ENCODE data around the gene ANKRD40. TPM values are rescaled to one million over a fixed set of nuclear protein-coding genes. Genes with fewer than 3 reads are reported as not detected.

The ANKRD40 gene
- total and polyA plus RNA-seq, 3 donors from 2014 or later, result 24.3 to 31.7 (median 24.7) TPM

DNA sequence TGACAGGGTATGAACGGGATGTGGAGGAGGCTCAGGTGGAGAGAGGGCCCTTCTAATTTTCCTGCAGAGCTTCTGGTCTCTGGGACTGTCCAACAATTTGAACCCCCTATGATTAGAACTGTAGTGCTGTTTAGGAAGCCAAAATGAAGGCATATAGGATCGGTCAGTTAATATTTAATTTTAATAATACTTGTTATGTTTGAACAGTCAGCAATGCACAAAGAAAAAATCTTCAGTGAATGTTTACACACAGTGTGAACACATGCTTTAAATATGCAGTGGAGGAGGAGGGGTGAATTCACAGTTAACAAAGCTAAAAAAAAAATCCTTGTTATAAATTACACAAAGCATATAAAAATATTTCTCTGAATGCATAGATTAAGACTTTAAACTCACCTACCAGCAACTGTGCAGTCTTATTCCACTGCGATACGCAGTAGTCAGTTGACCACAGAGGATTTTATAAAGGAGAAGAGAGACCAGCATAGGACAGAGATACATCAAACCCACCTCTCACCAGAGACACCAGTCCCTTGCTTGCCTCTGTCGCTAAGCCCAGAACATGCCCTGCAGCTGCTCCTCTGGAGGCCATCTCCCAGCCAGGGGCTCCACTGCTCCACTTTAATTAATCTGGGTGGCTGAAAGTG is 14.6 kb downstream of the ANKRD40 start:
- Histone ChIP-seq H3K9me3 (no peaks in the 10 kb centered on the region), H3K36me3 (ENCODE audit: low read depth, missing control alignments) (no peaks in the 10 kb centered on the region), H3K27ac (no peak overlapping the region), H3K4me1 (peaks cover 16% of the 10 kb centered on the region), H3K27me3 (no peaks in the 10 kb centered on the region), H3K4me3 (no peak overlapping the region)
- intact Hi-C loops (cut with DNase I; ENCODE audit: low total_unique reads), result no loop called here
- TF ChIP-seq, protein P1, sequence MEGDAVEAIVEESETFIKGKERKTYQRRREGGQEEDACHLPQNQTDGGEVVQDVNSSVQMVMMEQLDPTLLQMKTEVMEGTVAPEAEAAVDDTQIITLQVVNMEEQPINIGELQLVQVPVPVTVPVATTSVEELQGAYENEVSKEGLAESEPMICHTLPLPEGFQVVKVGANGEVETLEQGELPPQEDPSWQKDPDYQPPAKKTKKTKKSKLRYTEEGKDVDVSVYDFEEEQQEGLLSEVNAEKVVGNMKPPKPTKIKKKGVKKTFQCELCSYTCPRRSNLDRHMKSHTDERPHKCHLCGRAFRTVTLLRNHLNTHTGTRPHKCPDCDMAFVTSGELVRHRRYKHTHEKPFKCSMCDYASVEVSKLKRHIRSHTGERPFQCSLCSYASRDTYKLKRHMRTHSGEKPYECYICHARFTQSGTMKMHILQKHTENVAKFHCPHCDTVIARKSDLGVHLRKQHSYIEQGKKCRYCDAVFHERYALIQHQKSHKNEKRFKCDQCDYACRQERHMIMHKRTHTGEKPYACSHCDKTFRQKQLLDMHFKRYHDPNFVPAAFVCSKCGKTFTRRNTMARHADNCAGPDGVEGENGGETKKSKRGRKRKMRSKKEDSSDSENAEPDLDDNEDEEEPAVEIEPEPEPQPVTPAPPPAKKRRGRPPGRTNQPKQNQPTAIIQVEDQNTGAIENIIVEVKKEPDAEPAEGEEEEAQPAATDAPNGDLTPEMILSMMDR (IDR thresholded peaks at IDR 0.05), result no peak
- TF ChIP-seq POLR2A (IDR thresholded peaks at IDR 0.05), result no peak
- WGBS, 2 donors, result 93 to 94% methylated on average over 5 of the region's 5 CpGs
- no peak for DNase-seq

DNA sequence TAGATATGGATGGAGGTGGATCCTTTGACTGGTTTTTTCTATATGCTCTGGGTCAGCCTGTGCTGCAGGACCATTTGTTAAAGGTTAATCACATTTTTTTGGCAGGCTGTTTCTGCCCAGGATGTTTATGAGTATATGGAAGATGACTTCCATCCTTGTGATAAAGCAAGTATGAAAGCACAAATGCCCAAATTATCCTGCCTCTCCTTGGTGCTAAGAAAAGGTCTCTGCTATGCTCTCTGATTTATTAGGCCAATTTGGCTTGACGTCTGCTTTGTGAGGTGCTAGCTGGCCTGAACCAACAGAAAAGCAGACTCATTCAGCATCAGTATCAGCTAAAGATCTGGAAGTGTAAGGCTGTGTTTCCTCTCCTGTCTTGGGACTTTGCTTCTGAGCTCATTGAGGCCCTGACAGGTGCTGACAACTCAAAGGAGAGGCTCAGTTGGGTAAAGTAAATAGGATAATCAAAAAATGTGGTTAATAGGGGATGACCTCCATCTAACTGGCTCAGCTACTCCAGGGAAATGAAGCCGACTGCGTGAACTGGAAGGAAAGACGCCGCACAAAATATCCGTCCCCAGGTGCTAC is 15.2 kb downstream of the ANKRD40 start:
- Histone ChIP-seq H3K27me3 (no peaks in the 10 kb centered on the region), H3K36me3 (ENCODE audit: low read depth, missing control alignments) (no peaks in the 10 kb centered on the region), H3K4me3 (no peak overlapping the region), H3K27ac (no peak overlapping the region), H3K4me1 (peaks cover 18% of the 10 kb centered on the region), H3K9me3 (no peaks in the 10 kb centered on the region)
- 87 to 94% methylated on average over 6 of the region's 6 CpGs for WGBS, 2 donors
- TF ChIP-seq, protein P1 (IDR thresholded peaks at IDR 0.05), result no peak
- no peak for TF ChIP-seq POLR2A (IDR thresholded peaks at IDR 0.05)
- DNase-seq, result no peak
- intact Hi-C loops (cut with DNase I; ENCODE audit: low total_unique reads), result no loop called here

DNA sequence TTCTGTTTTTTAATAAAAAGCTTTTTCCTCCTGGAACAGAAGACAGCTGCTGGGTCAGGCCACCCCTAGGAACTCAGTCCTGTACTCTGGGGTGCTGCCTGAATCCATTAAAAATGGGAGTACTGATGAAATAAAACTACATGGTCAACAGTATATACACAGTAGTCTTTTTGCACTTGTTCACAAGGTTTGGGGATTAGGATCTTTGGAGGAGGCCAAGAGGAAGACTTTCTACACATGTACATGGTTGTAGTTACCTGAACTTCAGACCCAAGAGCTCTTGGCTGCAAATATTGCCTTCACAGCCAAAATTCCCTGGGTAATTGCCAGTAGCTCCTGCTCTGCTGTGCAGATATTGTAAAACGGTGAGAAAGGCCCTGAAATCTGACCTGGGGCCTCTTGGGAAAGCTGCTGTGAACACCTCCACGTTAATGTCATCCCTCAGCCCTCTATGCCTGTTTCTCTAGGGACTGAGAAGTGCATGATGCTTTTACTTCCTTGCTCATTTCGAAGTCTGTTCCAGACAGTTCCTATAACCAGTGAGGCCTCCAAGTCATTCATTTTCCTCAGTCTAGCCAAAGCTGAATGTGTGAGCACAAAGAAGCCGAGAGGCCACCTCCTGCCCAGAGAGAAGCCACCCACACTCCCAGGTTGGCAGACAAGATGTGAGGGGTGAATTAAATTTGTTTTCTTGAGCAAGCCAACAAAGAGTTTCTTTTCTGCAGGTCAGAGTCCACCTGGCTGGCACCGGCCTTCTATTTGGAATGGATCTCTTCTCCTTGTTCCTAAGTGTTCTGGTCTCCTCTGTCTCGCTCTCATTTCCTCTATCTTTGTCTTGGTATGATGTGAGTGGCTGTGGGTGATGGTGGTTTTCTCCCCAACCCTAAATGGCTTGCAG is 15.9 kb downstream of the ANKRD40 start:
- no peaks in the 10 kb centered on the region for H3K36me3 ChIP-seq (ENCODE audit: low read depth, missing control alignments)
- DNase-seq, result no peak
- no peak overlapping the region for H3K27ac ChIP-seq
- intact Hi-C loops (cut with DNase I; ENCODE audit: low total_unique reads), result no loop called here
- 64 to 66% methylated on average over 6 of the region's 6 CpGs for WGBS, 2 donors
- H3K27me3 ChIP-seq, result no peaks in the 10 kb centered on the region
- no peak overlapping the region for H3K4me3 ChIP-seq
- TF ChIP-seq, protein P1 (IDR thresholded peaks at IDR 0.05), result no peak
- TF ChIP-seq POLR2A (IDR thresholded peaks at IDR 0.05), result no peak
- no peaks in the 10 kb centered on the region for H3K9me3 ChIP-seq
- peaks cover 25% of the 10 kb centered on the region for H3K4me1 ChIP-seq

DNA sequence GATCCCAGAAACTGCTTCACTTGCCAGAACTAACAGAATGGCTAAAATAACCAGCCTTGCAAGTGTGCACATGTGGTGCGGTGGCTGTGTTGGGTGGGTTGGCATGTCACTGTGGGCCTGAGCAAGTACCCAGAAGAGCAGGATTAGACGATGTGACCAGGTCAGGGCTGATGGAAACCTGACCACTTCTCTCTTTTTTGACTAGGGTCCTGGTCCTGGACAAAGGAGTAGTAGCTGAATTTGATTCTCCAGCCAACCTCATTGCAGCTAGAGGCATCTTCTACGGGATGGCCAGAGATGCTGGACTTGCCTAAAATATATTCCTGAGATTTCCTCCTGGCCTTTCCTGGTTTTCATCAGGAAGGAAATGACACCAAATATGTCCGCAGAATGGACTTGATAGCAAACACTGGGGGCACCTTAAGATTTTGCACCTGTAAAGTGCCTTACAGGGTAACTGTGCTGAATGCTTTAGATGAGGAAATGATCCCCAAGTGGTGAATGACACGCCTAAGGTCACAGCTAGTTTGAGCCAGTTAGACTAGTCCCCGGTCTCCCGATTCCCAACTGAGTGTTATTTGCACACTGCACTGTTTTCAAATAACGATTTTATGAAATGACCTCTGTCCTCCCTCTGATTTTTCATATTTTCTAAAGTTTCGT is 16.7 kb downstream of the ANKRD40 start:
- no peak for DNase-seq
- no peaks in the 10 kb centered on the region for H3K9me3 ChIP-seq
- H3K36me3 ChIP-seq (ENCODE audit: low read depth, missing control alignments), result no peaks in the 10 kb centered on the region
- 69 to 77% methylated on average over 9 of the region's 9 CpGs for whole genome bisulfite sequencing, 2 donors
- peaks cover 32% of the 10 kb centered on the region for H3K4me1 ChIP-seq
- TF ChIP-seq, protein P1 (IDR thresholded peaks at IDR 0.05), result no peak
- no peak for TF ChIP-seq POLR2A (IDR thresholded peaks at IDR 0.05)
- H3K4me3 ChIP-seq, result no peak overlapping the region
- intact Hi-C loops (cut with DNase I; ENCODE audit: low total_unique reads), result no loop called here
- H3K27me3 ChIP-seq, result no peaks in the 10 kb centered on the region
- no peak overlapping the region for H3K27ac ChIP-seq
